ENCODE data around the gene SNRPD1. TPM values are rescaled to one million over a fixed set of nuclear protein-coding genes. Genes with fewer than 3 reads are reported as not detected.
A peak's percentile ranks its signal among the peaks of the same experiment; 100 is the strongest.
"Not testable (repeated sequence)": the region's sequence is repeated elsewhere in the genome, so short reads cannot be mapped to it uniquely, and the experiment has no call there.

Gene SNRPD1
- total RNA-seq, 4 donors from 2014 or later, result 4.1 to 8.5 (median 6.7) TPM

DNA sequence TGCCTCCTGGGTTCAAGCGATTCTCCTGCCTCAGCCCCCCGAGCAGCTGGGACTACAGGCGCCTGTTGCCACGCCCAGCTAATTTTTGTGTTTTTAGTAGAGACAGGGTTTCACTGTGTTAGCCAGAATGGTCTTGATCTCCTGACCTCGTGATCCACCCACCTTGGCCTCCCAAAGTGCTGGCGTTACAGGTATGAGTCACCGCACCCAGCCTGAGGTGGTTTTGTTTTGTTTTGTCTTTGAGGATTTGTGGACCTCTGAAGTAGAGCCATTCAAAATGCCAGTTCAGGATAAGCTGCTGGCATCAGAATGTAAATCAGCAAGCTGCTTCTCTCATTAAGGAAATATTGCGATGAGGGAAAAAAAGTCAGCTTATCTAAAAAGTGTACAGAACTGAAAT is 63.2 kb downstream of the SNRPD1 start:
- intact Hi-C loops (cut with DNase I); H3K36me3 ChIP-seq; H3K9me3 ChIP-seq; H3K27me3 ChIP-seq; H3K4me3 ChIP-seq (replicated peaks in 1 of 3): not testable (repeated sequence)
- Histone ChIP-seq H3K4me1 (peaks cover 12 to 21% of the 10 kb centered on the region in 2 donors), H3K27ac (peak overlapping the region; percentile 83 to 87 (median 83))
- peak; percentile 83 to 84 for DNase-seq
- peak in 1 of 2 donors; percentile 28 for TF ChIP-seq POLR2A (IDR thresholded peaks at IDR 0.05)
- WGBS, 2 donors, result 73 to 82% methylated on average over 8 of the region's 8 CpGs

DNA sequence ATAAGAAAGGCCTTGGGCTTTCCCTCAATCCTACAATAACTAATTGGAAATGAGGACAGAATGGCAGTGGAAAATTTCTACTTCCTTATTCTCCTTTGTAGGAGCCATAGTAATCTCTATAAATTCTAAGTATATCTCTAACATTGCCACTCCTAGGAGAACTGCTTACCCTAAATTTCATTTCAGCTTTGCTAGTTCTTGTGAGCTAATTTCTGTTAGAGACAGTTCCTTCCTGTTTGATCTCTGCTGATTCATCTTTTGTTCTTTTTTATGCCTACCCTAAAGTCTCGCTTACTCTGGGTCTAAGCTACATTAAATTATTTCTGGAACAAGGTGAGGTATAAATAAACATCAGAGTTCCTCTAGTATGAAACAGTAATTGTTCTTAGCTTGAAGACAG is 66.7 kb downstream of the SNRPD1 start:
- no peaks in the 10 kb centered on the region for H3K27me3 ChIP-seq
- 77 to 84% methylated on average over 1 of the region's 1 CpG for WGBS, 2 donors
- H3K4me3 ChIP-seq (replicated peaks in 1 of 3), result no peak overlapping the region
- TF ChIP-seq POLR2A (IDR thresholded peaks at IDR 0.05), result no peak
- TF ChIP-seq, protein P1, sequence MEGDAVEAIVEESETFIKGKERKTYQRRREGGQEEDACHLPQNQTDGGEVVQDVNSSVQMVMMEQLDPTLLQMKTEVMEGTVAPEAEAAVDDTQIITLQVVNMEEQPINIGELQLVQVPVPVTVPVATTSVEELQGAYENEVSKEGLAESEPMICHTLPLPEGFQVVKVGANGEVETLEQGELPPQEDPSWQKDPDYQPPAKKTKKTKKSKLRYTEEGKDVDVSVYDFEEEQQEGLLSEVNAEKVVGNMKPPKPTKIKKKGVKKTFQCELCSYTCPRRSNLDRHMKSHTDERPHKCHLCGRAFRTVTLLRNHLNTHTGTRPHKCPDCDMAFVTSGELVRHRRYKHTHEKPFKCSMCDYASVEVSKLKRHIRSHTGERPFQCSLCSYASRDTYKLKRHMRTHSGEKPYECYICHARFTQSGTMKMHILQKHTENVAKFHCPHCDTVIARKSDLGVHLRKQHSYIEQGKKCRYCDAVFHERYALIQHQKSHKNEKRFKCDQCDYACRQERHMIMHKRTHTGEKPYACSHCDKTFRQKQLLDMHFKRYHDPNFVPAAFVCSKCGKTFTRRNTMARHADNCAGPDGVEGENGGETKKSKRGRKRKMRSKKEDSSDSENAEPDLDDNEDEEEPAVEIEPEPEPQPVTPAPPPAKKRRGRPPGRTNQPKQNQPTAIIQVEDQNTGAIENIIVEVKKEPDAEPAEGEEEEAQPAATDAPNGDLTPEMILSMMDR (IDR thresholded peaks at IDR 0.05), result no peak
- DNase-seq, result no peak
- H3K27ac ChIP-seq, result no peak overlapping the region
- intact Hi-C loops (cut with DNase I), result no loop called here
- no peaks in the 10 kb centered on the region for H3K9me3 ChIP-seq
- no peaks in the 10 kb centered on the region for H3K36me3 ChIP-seq
- peaks cover 3 to 21% of the 10 kb centered on the region in 2 donors for H3K4me1 ChIP-seq

DNA sequence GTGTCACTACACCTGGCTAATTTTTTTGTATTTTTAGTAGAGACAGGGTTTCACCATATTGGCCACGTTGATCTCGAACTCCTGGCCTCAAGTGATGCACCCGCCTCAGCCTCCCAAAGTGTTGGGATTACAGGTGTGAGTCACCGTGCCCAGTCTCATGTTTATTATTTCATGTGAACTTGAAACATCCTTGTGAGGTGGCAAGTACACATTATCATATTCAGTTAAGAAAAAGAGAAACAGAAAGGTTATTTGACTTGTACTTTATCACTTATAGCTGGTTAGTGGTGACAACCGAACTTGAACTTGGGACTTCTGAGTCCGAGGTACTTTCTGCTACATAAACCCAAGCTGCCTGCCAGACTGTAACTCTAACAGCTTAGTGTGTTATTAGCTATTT is 68.0 kb downstream of the SNRPD1 start:
- no peaks in the 10 kb centered on the region for H3K27me3 ChIP-seq
- DNase-seq, result no peak
- no peak overlapping the region for H3K27ac ChIP-seq
- TF ChIP-seq, protein P1 (IDR thresholded peaks at IDR 0.05), result no peak
- no peak for TF ChIP-seq POLR2A (IDR thresholded peaks at IDR 0.05)
- peaks cover 4 to 15% of the 10 kb centered on the region in 2 donors for H3K4me1 ChIP-seq
- no peaks in the 10 kb centered on the region for H3K36me3 ChIP-seq
- 93 to 97% methylated on average over 6 of the region's 6 CpGs for WGBS, 2 donors
- intact Hi-C loops (cut with DNase I), result no loop called here
- H3K4me3 ChIP-seq (replicated peaks in 1 of 3), result no peak overlapping the region
- no peaks in the 10 kb centered on the region for H3K9me3 ChIP-seq

DNA sequence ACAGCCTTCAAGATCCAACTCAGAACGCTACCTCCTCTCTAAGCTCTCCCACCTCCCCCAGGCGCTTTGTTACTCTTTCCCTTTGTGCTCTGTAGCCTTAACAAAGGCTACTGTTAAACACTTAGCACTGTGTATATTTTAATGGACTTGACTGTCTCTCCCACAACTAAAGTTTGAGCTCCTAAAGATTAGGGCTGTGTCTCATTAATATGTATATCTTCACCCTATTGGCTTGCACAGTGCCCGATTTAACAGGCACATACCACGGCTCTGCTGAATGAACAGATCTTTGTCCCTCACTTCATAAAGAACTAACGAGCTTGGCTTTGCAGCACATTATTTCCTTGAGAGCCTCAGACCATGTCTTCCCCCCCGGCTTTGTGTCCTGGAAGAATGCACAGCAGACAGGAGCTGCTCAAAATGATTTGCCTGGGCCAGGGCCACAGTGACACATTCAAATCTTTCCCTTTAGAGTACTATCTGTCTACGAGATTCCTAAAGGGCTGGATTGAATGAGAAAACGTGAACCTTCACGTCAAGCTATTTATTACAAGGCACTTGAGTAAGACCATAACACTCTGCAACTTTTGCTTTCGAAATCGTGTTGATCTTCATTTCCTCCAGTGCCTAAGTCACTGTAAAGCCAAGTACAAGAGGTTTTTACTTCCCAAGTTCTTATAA is 70.4 kb downstream of the SNRPD1 start:
- WGBS, 2 donors, result 21 to 33% methylated on average over 11 of the region's 11 CpGs
- TF ChIP-seq, protein P1 (IDR thresholded peaks at IDR 0.05), result no peak
- peak in 1 of 2 donors; percentile 24 for TF ChIP-seq POLR2A (IDR thresholded peaks at IDR 0.05)
- no peaks in the 10 kb centered on the region for H3K9me3 ChIP-seq
- H3K4me3 ChIP-seq (replicated peaks in 1 of 3), result peak overlapping the region in 1 of 3 donors; percentile 5
- intact Hi-C loops (cut with DNase I), result no loop called here
- H3K27me3 ChIP-seq, result no peaks in the 10 kb centered on the region
- H3K4me1 ChIP-seq, result peaks cover 15 to 17% of the 10 kb centered on the region in 2 donors
- H3K27ac ChIP-seq, result peak overlapping the region; percentile 81 to 82 (median 82)
- DNase-seq, result peak; percentile 42 to 58
- H3K36me3 ChIP-seq, result no peaks in the 10 kb centered on the region

Small RNAs within 50 kb of the gene (microRNA-seq; reads per million reads assigned to microRNA genes)
- gene MIR320C1, result 1.1 reads per million

Small RNAs within 50 kb of the gene (small RNA-seq; reads per million reads assigned to genes)
- gene MIR320C1, result not detected

Other genes starting within 250 kb of the SNRPD1 start
- 10 to 100 TPM; 24.6 to 38.3 (median 31.3) TPM for gene ESCO1, start 11.6 kb upstream of the SNRPD1 start, total RNA-seq
- gene ABHD3, start 92.5 kb downstream of the SNRPD1 start, total RNA-seq, result 10 to 100 TPM; 17.6 to 28.2 (median 24.5) TPM
- 10 to 100 TPM; 35.8 to 55.6 (median 45.0) TPM for gene MIB1, start 128.5 kb downstream of the SNRPD1 start, total RNA-seq